ENCODE measurements around the gene HSPA1L. TPM values are rescaled to one million over a fixed set of nuclear protein-coding genes. Genes with fewer than 3 reads are reported as not detected.

The HSPA1L gene
- total and polyA plus RNA-seq, 2 donors (not counting 3 experiments of a cell fraction or from before 2014, with no cell fraction given): 0.32 to 0.77 TPM

DNA sequence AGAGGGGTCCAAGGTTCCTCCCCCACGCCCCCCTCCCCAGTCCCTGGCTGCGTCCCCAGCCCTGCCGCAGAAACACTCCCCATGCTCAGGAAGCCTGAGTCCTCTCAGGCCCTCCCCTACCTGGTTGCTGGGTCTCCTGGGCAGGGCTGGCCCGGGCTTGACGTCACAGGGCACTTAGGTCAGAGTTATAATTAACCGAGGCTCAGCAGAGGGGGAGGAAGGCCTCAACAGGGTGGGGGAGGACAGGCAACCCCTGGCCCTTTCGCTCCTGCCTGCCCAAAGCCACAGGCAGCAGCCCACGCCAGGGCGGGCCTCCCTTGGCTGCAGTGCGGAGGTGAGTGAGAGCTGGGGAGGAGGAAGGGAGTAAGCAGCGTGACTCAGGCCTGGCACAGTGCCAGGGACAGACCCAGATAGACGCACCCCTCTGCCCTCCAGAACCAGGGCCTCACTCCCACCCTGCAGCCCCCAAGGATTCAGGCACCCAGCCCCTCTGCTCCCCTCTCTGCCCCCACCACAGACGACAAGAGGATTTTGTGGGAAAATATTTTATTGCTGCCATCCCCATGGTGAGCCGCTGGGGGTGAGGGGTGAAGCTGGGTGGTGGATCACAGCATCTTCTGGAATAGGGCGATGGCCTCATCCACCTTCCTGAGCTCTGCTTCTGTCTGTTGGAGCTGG is 38.0 kb downstream of the HSPA1L start, which contains the start of gene VWA7:
Gene VWA7 (minus strand): TSS at position 340 of the 678 bp plus-strand sequence. CDS start 549 bp downstream, outside the sequence.
- H3K4me1 ChIP-seq (ENCODE audit: control insufficient read depth, extremely low read depth, insufficient read depth, low read length): peaks cover 4% of the 10 kb centered on the region
- no peak within 1 kb of the TSS for H3K4me3 ChIP-seq (replicated peaks in 1 of 3; ENCODE audit: insufficient read depth in 1 of 3, low read depth in 1 of 3, low read length in 3 of 3)
- BruUV-seq (replicated peaks): no TSS peak
- TF ChIP-seq POLR2AphosphoS5 (IDR thresholded peaks at IDR 0.05; ENCODE audit: insufficient read depth, low read depth, low read length) (peak; percentile 59), POLR2A (IDR thresholded peaks at IDR 0.05; ENCODE audit: low read depth, low read length) (no peak)
- ChIA-PET POLR2A (interaction anchor here (0.8 kb wide), 1 partner anchor 50 kb away, joined by 3 read pairs; the partner anchor contains the start of gene HSPA1B), CTCF (interaction anchor here (0.7 to 2.0 kb wide), 7 partner anchors 8 to 54 kb away, joined by 3 to 10 read pairs (median 4); partner anchors contain the start of genes HSPA1A and HSPA1L)
- H3K79me2 ChIP-seq (ENCODE audit: control insufficient read depth, insufficient read depth, low read length): no peaks in the 10 kb centered on the region
- no peak within 1 kb of the TSS for H3K9ac ChIP-seq (replicated peaks; ENCODE audit: extremely low read depth, insufficient read depth, low read length)
- H4K20me1 ChIP-seq (replicated peaks; ENCODE audit: control insufficient read depth, extremely low read depth, insufficient read depth, low read length): no peaks in the 10 kb centered on the region
- H2AFZ ChIP-seq (ENCODE audit: low read depth, low read length): no peak within 1 kb of the TSS
- no peaks in the 10 kb centered on the region for H3K9me1 ChIP-seq (replicated peaks; ENCODE audit: control insufficient read depth, extremely low read depth, insufficient read depth, low read length)
- intact Hi-C loops (cut with micrococcal nuclease): no loop called here
- no peaks in the 10 kb centered on the region for H3K9me3 ChIP-seq (replicated peaks; ENCODE audit: control insufficient read depth, insufficient read depth, low read length)
- peaks cover under 1 to 28% of the 10 kb centered on the region in 2 experiments for H3K36me3 ChIP-seq (ENCODE audit: control insufficient read depth in 2 of 2, extremely low read depth in 1 of 2, insufficient read depth in 2 of 2, low read length in 2 of 2)
- H3K27ac ChIP-seq (ENCODE audit: insufficient read depth, low read depth, low read length): no peak within 1 kb of the TSS
- dilution Hi-C loops (cut with MboI; ENCODE audit: extremely low pct_ligation_motif_present, low sequenced_read_pairs): no loop called here
- no peaks in the 10 kb centered on the region for H3K27me3 ChIP-seq (ENCODE audit: control insufficient read depth in 2 of 2, insufficient read depth in 2 of 2, low read length in 2 of 2)
- FAIRE-seq: peak; percentile 79
- peak; percentile 35 for DNase-seq (ENCODE audit: low read depth, low spot score)
- H3K4me2 ChIP-seq (ENCODE audit: insufficient read depth, low read length): no peak within 1 kb of the TSS

DNA sequence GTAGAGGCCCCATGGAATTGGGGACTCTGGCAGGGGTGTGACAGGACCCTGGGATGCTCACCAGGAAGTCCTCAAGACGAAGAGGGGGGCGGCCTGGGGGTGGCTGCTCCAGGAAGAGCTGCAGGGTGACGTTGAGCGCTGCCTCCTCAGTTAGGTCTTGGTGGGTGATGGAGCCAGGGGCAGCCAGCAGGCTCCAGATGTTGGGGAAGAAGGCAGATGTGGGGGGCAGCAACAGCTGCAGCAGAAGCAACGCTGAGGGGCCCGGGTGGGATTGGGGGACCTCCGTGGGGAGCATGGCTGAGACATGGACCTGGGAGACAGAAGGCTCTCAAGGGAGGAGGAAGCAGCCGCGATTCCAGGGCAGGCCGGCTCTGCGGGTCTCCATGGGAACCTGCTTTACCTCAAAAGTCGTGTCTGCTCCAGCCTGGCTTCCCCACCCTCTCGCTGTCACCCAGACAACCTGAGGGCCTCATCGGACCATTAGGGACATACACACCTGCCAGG is 38.5 kb downstream of the HSPA1L start:
- BruUV-seq (replicated peaks): no TSS peak

More for the DNA sequence above, 38.5 kb downstream of the HSPA1L start:
- no peak for TF ChIP-seq FOS (IDR thresholded peaks at IDR 0.05; ENCODE audit: borderline replicate concordance, insufficient read depth, low read length)
- no peak for TF ChIP-seq MAX (IDR thresholded peaks at IDR 0.05; ENCODE audit: insufficient read depth, insufficient read length)
- TF ChIP-seq EZH2 (IDR thresholded peaks at IDR 0.05; ENCODE audit: borderline replicate concordance, low read depth, low read length, severe bottlenecking): no peak
- TF ChIP-seq MYC (IDR thresholded peaks at IDR 0.05; ENCODE audit: low read depth, low read length): no peak
- no peak for TF ChIP-seq JUN (IDR thresholded peaks at IDR 0.05; ENCODE audit: borderline replicate concordance, insufficient read depth, insufficient read length, low read depth)
- TF ChIP-seq, protein P1, sequence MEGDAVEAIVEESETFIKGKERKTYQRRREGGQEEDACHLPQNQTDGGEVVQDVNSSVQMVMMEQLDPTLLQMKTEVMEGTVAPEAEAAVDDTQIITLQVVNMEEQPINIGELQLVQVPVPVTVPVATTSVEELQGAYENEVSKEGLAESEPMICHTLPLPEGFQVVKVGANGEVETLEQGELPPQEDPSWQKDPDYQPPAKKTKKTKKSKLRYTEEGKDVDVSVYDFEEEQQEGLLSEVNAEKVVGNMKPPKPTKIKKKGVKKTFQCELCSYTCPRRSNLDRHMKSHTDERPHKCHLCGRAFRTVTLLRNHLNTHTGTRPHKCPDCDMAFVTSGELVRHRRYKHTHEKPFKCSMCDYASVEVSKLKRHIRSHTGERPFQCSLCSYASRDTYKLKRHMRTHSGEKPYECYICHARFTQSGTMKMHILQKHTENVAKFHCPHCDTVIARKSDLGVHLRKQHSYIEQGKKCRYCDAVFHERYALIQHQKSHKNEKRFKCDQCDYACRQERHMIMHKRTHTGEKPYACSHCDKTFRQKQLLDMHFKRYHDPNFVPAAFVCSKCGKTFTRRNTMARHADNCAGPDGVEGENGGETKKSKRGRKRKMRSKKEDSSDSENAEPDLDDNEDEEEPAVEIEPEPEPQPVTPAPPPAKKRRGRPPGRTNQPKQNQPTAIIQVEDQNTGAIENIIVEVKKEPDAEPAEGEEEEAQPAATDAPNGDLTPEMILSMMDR (IDR thresholded peaks at IDR 0.05; ENCODE audit: extremely low read depth in 1 of 2, insufficient read depth in 1 of 2, low read depth in 1 of 2, low read length in 2 of 2): no peak
- TF ChIP-seq POLR2AphosphoS5 (IDR thresholded peaks at IDR 0.05; ENCODE audit: insufficient read depth, low read depth, low read length): no peak
- TF ChIP-seq GATA2 (IDR thresholded peaks at IDR 0.05; ENCODE audit: insufficient read depth, insufficient read length, low read depth, low read length): no peak
- TF ChIP-seq POLR2A (IDR thresholded peaks at IDR 0.05; ENCODE audit: low read depth, low read length): no peak
- peaks cover 0 to 22% of the 10 kb centered on the region in 2 experiments for H3K36me3 ChIP-seq (ENCODE audit: control insufficient read depth in 2 of 2, extremely low read depth in 1 of 2, insufficient read depth in 2 of 2, low read length in 2 of 2)
- intact Hi-C loops (cut with micrococcal nuclease): no loop called here
- H3K9ac ChIP-seq (replicated peaks; ENCODE audit: extremely low read depth, insufficient read depth, low read length): no peak overlapping the region
- ChIA-PET POLR2A (no interaction called here), CTCF (interaction anchor here (1.4 to 2.0 kb wide), 3 partner anchors 15 to 29 kb away, joined by 3 to 10 read pairs (median 4); no protein-coding TSS in a partner anchor)
- H3K79me2 ChIP-seq (ENCODE audit: control insufficient read depth, insufficient read depth, low read length): no peaks in the 10 kb centered on the region
- H3K4me3 ChIP-seq (replicated peaks in 1 of 3; ENCODE audit: insufficient read depth in 1 of 3, low read depth in 1 of 3, low read length in 3 of 3): no peak overlapping the region
- DNase-seq (ENCODE audit: low read depth, low spot score) (no peak), FAIRE-seq (no peak)
- peaks cover 4% of the 10 kb centered on the region for H3K4me1 ChIP-seq (ENCODE audit: control insufficient read depth, extremely low read depth, insufficient read depth, low read length)
- H2AFZ ChIP-seq (ENCODE audit: low read depth, low read length): no peak overlapping the region
- H3K27me3 ChIP-seq (ENCODE audit: control insufficient read depth in 2 of 2, insufficient read depth in 2 of 2, low read length in 2 of 2): no peaks in the 10 kb centered on the region
- H3K9me1 ChIP-seq (replicated peaks; ENCODE audit: control insufficient read depth, extremely low read depth, insufficient read depth, low read length): no peaks in the 10 kb centered on the region
- H3K4me2 ChIP-seq (ENCODE audit: insufficient read depth, low read length): no peak overlapping the region
- dilution Hi-C loops (cut with MboI; ENCODE audit: extremely low pct_ligation_motif_present, low sequenced_read_pairs): no loop called here
- no peaks in the 10 kb centered on the region for H4K20me1 ChIP-seq (replicated peaks; ENCODE audit: control insufficient read depth, extremely low read depth, insufficient read depth, low read length)
- H3K9me3 ChIP-seq (replicated peaks; ENCODE audit: control insufficient read depth, insufficient read depth, low read length): no peaks in the 10 kb centered on the region
- H3K27ac ChIP-seq (ENCODE audit: insufficient read depth, low read depth, low read length): no peak overlapping the region
